Activated T-cell treated with anti-CD3 and anti-CD28 coated beads, Interleukin-2, amount 50 U/mL, for 4 hours (primary cell): ENCODE data around the gene MASP1. TPM values are rescaled to one million over a fixed set of nuclear protein-coding genes. Genes with fewer than 3 reads are reported as not detected.

Experiments used
- ATAC-seq, 2 donors: fragments of 200-7000 bp; cut with Tn5 transposase; one replicate each; pipeline ENCODE4 v1.10.0; 2021
- DNase-seq: peaks from one replicate; pipeline ENCODE4 v3.0.0-alpha.2; 2020
- H3K27me3 Mint-ChIP-seq: one replicate; pipeline ENCODE4 v1.8.0; 2021; ENCODE audit warnings: low read depth, mixed read lengths
- H3K36me3 Mint-ChIP-seq: one replicate; pipeline ENCODE4 v1.8.0; 2022; ENCODE audit warnings: mixed read lengths; ENCODE audit not compliant: insufficient read depth
- H3K4me1 Mint-ChIP-seq: one replicate; pipeline ENCODE4 v1.8.0; 2021; ENCODE audit warnings: low read depth, mixed read lengths
- H3K4me3 Mint-ChIP-seq: one replicate; pipeline ENCODE4 v1.8.0; 2021; ENCODE audit warnings: mild to moderate bottlenecking, moderate library complexity, mixed read lengths
- H3K9me3 Mint-ChIP-seq: one replicate; pipeline ENCODE4 v1.8.0; 2021; ENCODE audit warnings: mixed read lengths
- total RNA-seq, 3 donors: library from RNA; stranded (reverse); gene quantifications; one replicate each; pipeline ENCODE4 v1.2.1, GENCODE V29; 2021

Gene MASP1
- total RNA-seq, 3 donors from 2014 or later: 0.13 to 0.35 TPM; not detected in 1

DNA sequence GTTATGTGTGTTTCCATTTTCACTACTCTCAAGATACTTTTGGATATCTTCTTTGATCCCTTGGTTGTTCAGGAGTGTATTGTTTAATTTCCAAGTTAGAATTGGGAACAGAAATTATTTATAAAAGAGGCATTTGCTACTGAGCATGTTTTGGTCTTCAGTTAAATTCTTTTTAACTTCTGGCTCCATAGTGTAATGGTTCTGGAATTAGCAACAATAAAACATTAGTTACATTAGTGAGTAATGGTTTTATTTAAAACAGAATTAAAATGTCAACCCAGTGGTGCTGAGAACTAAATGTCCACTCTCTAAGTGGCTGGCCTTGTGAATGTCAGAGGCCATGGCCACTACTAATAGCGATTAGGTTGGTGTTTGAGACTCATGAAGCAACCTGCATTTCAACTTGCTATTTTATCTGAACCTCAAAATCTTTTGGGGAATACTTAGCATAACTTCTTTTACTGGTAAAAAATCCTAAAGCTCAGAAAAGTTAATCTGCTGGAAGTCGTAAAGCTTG, 19.5 kb upstream of the MASP1 start:
- Mint-ChIP-seq H3K4me1 (no peaks in the 10 kb centered on the region), H3K36me3 (no peaks in the 10 kb centered on the region)
- ATAC-seq: no peak

DNA sequence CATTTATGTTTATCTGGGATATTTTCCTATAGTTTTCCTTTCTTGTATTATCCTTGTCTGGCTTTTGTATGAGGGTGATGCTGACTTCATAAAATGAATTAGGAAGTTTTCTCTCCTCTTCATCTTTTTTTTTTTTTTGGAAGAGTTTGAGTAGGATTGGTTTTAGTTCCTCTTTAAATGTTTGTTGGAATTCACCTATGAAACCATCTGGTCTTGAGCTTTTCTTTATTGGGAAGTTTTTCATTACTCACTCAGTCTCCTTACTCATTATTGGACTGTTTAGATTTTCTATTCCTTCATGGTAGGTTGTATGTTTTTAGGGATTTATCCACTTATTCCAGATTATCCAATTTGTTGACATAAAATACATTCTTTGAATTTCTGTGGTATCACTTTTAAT, 18.7 kb upstream of the MASP1 start:
- H3K9me3 Mint-ChIP-seq: no peaks in the 10 kb centered on the region
- no peaks in the 10 kb centered on the region for H3K36me3 Mint-ChIP-seq
- ATAC-seq: no peak
- H3K27me3 Mint-ChIP-seq: peaks cover 43% of the 10 kb centered on the region
- H3K4me1 Mint-ChIP-seq: no peaks in the 10 kb centered on the region
- no peak overlapping the region for H3K4me3 Mint-ChIP-seq
- no peak for DNase-seq

More for the DNA sequence above, 19.5 kb upstream of the MASP1 start:
- Mint-ChIP-seq H3K27me3 (peaks cover 46% of the 10 kb centered on the region), H3K4me3 (no peak overlapping the region), H3K9me3 (no peaks in the 10 kb centered on the region)
- no peak for DNase-seq

DNA sequence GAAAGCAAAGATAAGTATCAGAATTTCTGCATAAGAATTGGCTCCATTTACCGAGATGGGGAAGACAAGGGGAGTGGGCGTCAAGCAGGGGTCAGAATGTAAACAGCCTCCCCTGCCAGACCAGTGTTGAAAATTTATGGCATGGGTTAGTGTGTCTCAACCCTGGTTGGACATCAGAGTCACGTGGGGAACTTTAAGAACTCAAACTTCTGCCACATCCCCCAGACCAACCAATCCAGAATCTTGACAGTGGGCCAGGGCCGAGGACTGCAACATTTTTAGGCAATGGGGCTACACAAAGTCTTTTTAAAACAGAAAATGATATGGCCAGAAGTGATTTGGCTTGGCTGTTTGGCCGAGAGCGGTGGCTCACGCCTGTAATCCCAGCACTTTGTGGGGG, 14.3 kb upstream of the MASP1 start:
- Mint-ChIP-seq H3K9me3 (peaks cover 3% of the 10 kb centered on the region), H3K4me3 (no peak overlapping the region), H3K36me3 (no peaks in the 10 kb centered on the region), H3K4me1 (no peaks in the 10 kb centered on the region), H3K27me3 (peaks cover 19% of the 10 kb centered on the region)
- DNase-seq (no peak), ATAC-seq (no peak)

DNA sequence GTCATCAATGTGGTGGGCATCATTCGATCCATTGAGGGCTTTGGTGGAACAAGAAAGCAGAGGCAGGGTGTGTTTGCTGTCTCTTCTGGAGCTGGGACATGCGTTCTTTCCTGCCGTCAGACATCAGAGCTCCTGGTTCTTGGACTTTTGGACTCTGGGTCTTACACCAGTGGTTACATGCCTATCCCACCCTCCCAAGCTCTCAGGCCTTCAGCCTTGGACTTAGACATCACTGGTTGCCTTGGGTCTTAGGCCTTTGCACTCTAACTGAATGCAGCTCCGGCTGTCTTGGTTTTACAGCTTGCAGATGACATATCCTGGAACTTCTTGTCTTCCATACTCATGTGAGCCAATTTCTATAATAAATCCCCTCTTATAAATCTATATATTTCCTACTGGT, 8.1 kb upstream of the MASP1 start:
- peaks cover 3% of the 10 kb centered on the region for H3K9me3 Mint-ChIP-seq
- DNase-seq (no peak), ATAC-seq (no peak)
- H3K36me3 Mint-ChIP-seq: no peaks in the 10 kb centered on the region
- peaks cover 12% of the 10 kb centered on the region for H3K27me3 Mint-ChIP-seq
- no peaks in the 10 kb centered on the region for H3K4me1 Mint-ChIP-seq
- H3K4me3 Mint-ChIP-seq: no peak overlapping the region

DNA sequence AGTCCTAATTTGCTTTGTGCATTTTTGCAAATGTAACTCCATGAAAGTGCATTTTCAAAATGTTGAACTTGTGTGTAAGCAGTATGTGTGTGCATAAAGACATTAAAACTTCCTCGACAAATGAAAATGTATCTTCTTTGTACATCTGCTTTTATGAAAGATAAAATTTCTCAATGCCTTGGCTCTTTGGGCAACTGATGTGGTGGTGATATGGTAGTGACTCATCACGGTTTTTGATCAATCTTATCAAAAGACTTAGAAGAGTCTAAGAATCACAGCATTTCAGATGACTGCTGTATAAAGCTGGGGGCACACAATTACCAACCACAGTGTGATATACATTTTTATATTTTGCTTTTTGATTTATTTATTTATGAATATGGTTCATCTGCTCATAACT, 5.4 kb upstream of the MASP1 start:
- Mint-ChIP-seq H3K9me3 (peaks cover 3% of the 10 kb centered on the region), H3K27me3 (peaks cover 5% of the 10 kb centered on the region), H3K4me1 (no peaks in the 10 kb centered on the region), H3K36me3 (no peaks in the 10 kb centered on the region), H3K4me3 (no peak overlapping the region)
- no peak for ATAC-seq
- no peak for DNase-seq

DNA sequence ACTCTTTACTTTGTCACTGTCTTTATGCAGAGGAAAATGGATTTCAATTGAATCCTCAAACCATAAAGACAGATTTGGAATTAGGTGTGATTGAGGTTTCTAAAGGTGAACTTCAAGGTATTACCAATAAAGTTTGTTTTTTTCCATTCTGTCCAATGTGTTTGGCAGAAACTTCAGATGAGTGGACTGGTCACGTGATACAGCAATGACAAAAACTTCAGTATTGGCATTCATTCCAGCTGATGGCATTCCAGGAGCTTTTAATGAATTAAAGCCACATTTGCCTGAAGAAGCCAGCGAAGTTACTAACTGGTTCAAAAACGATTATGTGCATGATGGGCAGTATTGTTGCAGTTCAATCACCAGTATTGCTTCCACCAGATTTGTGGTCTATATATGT, 4.5 kb upstream of the MASP1 start:
- no peak for DNase-seq
- Mint-ChIP-seq H3K36me3 (no peaks in the 10 kb centered on the region), H3K9me3 (no peaks in the 10 kb centered on the region), H3K27me3 (peaks cover 8% of the 10 kb centered on the region), H3K4me3 (no peak overlapping the region), H3K4me1 (no peaks in the 10 kb centered on the region)
- ATAC-seq: no peak

DNA sequence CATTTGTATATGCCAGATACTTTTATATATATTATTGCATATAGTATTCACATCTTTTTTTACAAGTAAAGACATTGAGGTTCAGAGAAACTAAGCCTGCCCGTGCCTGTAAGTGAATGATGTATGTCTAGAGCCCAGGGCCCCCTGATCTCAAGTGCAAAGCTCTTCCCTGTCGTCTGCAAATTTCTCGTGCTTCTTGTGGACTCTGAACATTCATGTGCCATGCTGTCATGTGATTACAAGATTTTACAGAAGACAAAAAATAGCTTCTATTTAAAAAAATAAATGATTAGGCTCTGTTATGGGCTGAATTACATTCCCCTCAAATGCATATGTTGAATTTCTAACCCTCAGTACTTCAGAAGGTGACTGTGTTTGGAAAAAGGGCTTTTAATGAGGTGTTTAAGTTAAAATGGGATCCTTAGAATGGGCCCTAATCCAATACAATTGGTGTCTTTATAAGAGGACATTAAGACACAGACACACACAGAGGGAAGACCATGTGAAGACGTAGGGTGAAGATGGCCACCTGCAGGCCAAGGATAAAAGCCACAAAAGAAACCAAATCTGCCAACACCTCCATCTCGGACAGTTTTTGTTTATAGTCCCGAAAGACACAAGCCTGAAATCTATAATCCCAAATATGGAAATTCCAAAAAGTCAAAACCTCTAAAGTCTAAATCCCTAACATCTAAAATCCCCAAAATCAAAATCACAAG, 3.9 kb upstream of the MASP1 start:
- H3K4me3 Mint-ChIP-seq: no peak overlapping the region
- no peaks in the 10 kb centered on the region for H3K9me3 Mint-ChIP-seq
- no peaks in the 10 kb centered on the region for H3K4me1 Mint-ChIP-seq
- H3K27me3 Mint-ChIP-seq: peaks cover 10% of the 10 kb centered on the region
- no peaks in the 10 kb centered on the region for H3K36me3 Mint-ChIP-seq
- ATAC-seq (no peak), DNase-seq (no peak)

DNA sequence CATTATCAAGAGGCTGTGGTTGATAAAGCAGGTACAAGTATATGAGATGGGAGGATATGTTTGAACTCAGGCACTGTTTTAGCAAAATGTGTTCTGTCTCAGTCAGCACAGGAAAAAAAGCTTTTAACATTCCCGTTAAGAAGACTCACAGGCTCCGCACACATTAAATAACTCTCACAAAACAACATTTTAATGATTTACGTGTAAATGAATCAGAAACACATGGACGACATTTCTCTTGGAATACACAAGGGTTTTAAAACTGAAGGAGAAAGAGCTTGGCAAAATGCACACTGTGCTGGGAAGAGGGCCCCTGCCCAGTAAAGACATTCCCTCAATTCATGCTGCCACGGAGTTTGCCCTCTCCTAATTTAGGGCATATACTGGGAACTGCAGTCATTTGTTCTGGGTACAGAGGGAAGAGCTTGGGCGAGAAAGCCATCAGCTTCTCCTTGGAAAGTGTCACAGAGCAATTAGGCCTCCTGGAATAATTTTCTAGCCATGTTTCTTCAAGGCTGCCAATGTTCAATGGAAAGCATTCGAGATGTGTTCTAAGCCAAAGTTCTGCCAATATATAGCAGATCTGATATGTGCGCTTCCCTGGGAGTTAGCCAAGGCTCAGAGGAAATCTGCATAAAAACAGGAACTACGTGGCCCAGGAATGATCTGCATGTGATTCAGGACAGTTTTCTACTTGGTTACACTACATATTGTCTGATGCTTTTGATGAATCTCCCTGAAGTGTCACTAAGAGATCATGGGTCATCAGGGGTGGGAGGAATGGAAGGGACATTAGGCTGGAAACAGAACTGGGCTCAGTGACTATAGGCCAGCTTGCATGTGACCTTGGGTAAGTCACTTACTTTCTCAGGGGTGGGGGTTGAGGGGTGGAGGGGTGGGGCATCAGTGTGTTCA, 2.2 kb upstream of the MASP1 start:
- Mint-ChIP-seq H3K9me3 (no peaks in the 10 kb centered on the region), H3K27me3 (peaks cover 20% of the 10 kb centered on the region), H3K4me1 (no peaks in the 10 kb centered on the region), H3K4me3 (no peak overlapping the region), H3K36me3 (no peaks in the 10 kb centered on the region)
- DNase-seq (no peak), ATAC-seq (no peak)

DNA sequence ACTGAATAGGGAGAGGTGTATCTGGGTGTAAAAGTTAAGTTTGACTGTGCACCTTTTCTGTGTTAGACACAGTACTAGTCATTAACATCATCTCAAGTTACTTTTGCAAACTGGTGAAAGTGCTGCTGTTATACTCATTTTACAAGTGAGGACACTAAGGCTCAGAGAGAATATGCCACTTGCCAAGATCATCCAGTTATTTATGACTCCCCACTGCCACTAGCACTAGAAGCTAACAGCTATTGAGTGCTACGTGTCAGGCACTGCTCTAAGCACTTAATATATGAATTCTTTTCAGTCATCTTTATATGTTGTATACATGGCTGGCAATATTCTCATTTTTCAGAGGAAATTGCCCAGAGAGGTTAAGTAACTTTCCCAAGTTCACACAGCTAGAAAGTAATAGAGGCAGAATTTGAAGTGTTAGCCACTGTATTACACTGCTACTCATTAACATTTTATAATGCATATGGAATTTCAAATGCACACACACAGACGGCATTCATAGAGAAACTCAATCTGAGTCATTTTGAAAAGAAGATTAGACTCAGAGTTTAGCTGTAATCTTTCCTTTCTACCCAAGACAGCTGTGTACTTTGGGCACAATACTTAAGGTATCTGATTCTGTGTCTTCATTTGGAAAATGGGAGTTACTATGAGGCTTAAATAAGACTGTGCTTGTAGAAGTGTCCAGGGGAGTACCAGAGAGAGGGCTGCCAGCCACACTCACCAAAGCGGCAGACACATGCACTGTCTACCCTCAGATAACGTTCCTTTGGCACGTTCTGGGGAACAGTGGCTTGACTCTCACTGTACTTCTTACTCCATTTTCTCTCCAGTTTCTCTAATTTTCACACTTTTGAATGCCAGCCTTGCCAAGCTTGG, 1.3 kb upstream of the MASP1 start:
- H3K4me3 Mint-ChIP-seq: no peak overlapping the region
- DNase-seq: no peak
- ATAC-seq: peak; percentile 46
- no peaks in the 10 kb centered on the region for H3K4me1 Mint-ChIP-seq
- H3K27me3 Mint-ChIP-seq: peaks cover 23% of the 10 kb centered on the region
- H3K9me3 Mint-ChIP-seq: no peaks in the 10 kb centered on the region
- no peaks in the 10 kb centered on the region for H3K36me3 Mint-ChIP-seq

DNA sequence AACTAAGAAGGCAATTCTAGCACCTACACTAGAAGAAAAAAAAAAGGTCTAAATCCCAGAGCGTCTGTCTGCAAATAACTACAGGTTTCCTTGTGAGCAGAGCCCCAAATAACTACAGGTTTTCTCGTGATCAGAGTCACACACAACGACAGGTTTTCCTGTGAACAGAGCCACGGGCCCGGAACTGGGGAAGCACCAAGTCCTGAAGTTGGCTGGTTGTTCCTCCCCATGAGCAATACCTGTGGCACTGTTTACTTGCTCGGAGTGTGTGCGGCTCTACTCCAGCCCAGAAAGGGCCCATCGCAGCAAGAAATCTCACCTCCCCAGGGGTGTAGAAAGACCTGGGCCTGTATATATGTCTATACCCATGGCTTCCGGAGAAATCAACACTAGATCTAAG, 644 bp upstream of the MASP1 start:
- no peaks in the 10 kb centered on the region for H3K36me3 Mint-ChIP-seq
- ATAC-seq (no peak), DNase-seq (no peak)
- H3K4me3 Mint-ChIP-seq: no peak overlapping the region
- no peaks in the 10 kb centered on the region for H3K4me1 Mint-ChIP-seq
- H3K27me3 Mint-ChIP-seq: peaks cover 25% of the 10 kb centered on the region
- no peaks in the 10 kb centered on the region for H3K9me3 Mint-ChIP-seq

DNA sequence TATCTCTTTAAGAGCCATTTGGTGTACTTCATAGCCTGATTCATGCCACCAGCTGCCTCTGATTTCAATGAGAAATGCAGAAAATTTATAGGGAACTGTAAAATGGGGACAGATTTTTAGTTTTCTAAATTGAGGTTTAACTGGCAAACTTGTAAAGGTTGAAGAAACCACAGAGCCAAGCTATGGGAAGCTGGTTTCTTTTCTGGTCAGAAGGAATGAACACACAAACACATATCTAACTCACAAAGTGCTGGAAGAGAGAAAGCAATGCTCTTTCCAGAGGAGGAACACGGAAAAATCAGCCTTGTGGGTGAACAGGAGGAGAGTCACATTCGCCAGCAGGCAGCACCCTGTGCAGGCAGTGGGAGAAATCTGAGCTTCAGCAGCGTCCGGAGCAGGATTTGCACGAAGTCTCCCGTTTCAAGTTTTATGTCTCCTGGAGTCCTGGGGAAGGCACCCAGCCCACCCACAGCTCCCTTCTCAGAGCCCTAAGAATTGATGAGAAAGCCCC, 481 bp downstream of the MASP1 start:
- peaks cover 24% of the 10 kb centered on the region for H3K27me3 Mint-ChIP-seq
- H3K4me3 Mint-ChIP-seq: no peak overlapping the region
- no peaks in the 10 kb centered on the region for H3K9me3 Mint-ChIP-seq
- no peaks in the 10 kb centered on the region for H3K4me1 Mint-ChIP-seq
- DNase-seq (no peak), ATAC-seq (no peak)
- no peaks in the 10 kb centered on the region for H3K36me3 Mint-ChIP-seq

DNA sequence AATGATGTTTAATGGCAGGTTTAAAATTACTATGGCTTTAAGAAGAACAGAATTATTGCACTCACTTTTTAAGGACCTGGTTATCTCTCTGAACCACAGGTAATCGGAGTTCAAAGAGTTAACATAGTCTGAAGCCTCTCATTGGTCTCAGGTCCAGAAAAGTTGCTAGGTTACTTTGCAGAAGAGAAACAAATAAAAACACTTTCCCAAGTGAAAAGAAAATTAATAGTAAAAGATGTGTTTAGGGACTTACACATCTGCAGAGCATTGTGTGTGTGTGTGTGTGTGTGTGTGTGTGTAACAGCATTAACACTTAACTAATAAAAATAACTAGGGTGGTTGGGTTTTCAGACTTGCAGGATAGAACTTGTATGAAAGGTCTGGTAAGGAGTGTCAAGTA, 1.0 kb downstream of the MASP1 start:
- no peak overlapping the region for H3K4me3 Mint-ChIP-seq
- DNase-seq (no peak), ATAC-seq (no peak)
- no peaks in the 10 kb centered on the region for H3K36me3 Mint-ChIP-seq
- peaks cover 24% of the 10 kb centered on the region for H3K27me3 Mint-ChIP-seq
- H3K4me1 Mint-ChIP-seq: no peaks in the 10 kb centered on the region
- H3K9me3 Mint-ChIP-seq: no peaks in the 10 kb centered on the region

DNA sequence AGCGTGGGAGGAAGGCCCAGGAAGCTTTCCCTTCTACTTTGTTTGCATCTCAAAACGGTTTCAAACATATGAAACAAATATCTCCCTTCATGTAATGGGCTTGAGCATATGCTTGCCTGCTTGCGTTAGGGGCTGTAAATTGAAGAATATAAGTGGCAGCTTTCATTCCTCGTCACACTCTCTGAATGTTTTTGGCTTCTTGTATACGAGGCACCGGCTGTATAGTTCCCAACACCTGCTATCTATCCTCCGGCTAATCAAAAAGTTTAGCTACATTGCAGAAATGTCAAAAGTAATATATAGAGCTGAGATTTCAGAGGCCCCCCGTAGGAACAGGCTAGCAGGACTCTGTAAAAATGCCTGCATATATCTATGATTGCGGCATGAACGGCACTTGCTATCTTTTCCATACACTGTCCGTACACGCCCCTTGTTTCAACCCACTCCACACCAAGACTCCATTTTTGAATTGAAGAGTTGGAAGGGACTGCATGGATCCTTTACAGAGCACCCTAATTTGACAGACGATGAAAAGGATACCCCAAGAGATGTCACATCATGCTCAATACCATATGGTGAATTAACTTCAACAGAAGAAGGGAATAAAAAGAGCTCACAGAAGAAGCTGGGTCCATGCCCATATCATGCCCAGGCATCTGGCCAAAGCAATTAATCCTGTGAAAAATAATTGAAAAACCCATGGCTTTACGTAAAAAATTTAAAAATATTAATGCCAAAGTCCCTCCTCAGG, 2.5 kb downstream of the MASP1 start:
- no peaks in the 10 kb centered on the region for H3K9me3 Mint-ChIP-seq
- no peaks in the 10 kb centered on the region for H3K4me1 Mint-ChIP-seq
- peaks cover 24% of the 10 kb centered on the region for H3K27me3 Mint-ChIP-seq
- no peak overlapping the region for H3K4me3 Mint-ChIP-seq
- no peaks in the 10 kb centered on the region for H3K36me3 Mint-ChIP-seq
- ATAC-seq (no peak), DNase-seq (no peak)
